K562 (cell line): ENCODE measurements around the gene DAZAP1. TPM values are rescaled to one million over a fixed set of nuclear protein-coding genes. Genes with fewer than 3 reads are reported as not detected.

ENCODE experiments used
- ATAC-seq: fragments of 200-7000 bp; cut with Tn5 transposase; 3 replicates; pipeline ENCODE4 v1.9.1; 2020; ENCODE audit warnings: moderate library complexity
- BruUV-seq: library from RNA; stranded (reverse); fragments of 400-500 nt; replicated peaks from 2 replicates; lab custom pipeline; 2021; lab: Mats Ljungman, UMichigan
- CTCF ChIA-PET: fragments of 300-600 bp; formaldehyde crosslinking; extraction: SDS; loops from one replicate; lab custom pipeline; 2021; ENCODE audit warnings: low intra/inter-chr PET ratio; lab: Yijun Ruan, JAX
- POLR2A ChIA-PET: fragments of 300-600, 350-650 bp; sonication (Branson Sonifier 250); formaldehyde crosslinking; extraction: SDS; loops from one replicate; lab custom pipeline; 2021; ENCODE audit warnings: antibody characterized with exemption, inconsistent platforms; lab: Yijun Ruan, JAX
- DNase-seq, 4 experiments: peaks; one replicate each; pipeline versions ENCODE4 v3.0.0 to v3.0.0-alpha.2; 2011 to 2018; ENCODE audit warnings: low spot score in 3 of 4, mixed read lengths in 3 of 4; ENCODE audit errors: extremely low read depth in 1 of 4
- FAIRE-seq: peaks from 2 replicates; lab custom pipeline; 2011; peaks lifted over from hg19 to GRCh38; lab: Jason Lieb, UNC
- H2AFZ ChIP-seq: 2 replicates; pipeline ENCODE4 v1.6.0; 2011; ENCODE audit warnings: low read depth, low read length, control low read depth, inconsistent platforms
- H3K27ac ChIP-seq: fragments of 200-600 bp; 3 replicates; pipeline ENCODE4 v1.8.0; 2011; ENCODE audit warnings: low read depth, mild to moderate bottlenecking, control low read depth, inconsistent platforms, low read length, moderate library complexity, mixed read lengths; ENCODE audit errors: extremely low read depth
- H3K27me3 ChIP-seq, 2 experiments: fragments of 300-600 bp in 1 of 2; 2 replicates in 1 of 2; 3 replicates in 1 of 2; pipeline versions ENCODE4 v1.6.0 to v1.8.0; 2011; ENCODE audit warnings: inconsistent platforms in 2 of 2, low read length in 2 of 2, mild to moderate bottlenecking in 1 of 2, mixed read lengths in 1 of 2, moderate library complexity in 1 of 2; ENCODE audit not compliant: control insufficient read depth in 2 of 2, insufficient read depth in 2 of 2
- H3K36me3 ChIP-seq: fragments of 300-600 bp; 3 replicates; pipeline ENCODE4 v1.8.0; 2011; ENCODE audit warnings: mild to moderate bottlenecking, low read length, inconsistent platforms; ENCODE audit not compliant: control insufficient read depth, insufficient read depth
- H3K4me1 ChIP-seq, 2 experiments: fragments of 200-600 bp in 1 of 2; replicated peaks in 1 of 2; 2 replicates in 1 of 2; 3 replicates in 1 of 2; pipeline versions ENCODE4 v1.5.1 to v1.8.0; 2011; ENCODE audit warnings: inconsistent platforms in 2 of 2, low read length in 2 of 2, mild to moderate bottlenecking in 1 of 2, mixed read lengths in 1 of 2, moderate library complexity in 1 of 2; ENCODE audit not compliant: control insufficient read depth in 2 of 2, insufficient read depth in 2 of 2
- H3K4me2 ChIP-seq: 2 replicates; pipeline ENCODE4 v1.6.1; 2011; ENCODE audit warnings: low read length, control low read depth, inconsistent platforms, mixed read lengths; ENCODE audit not compliant: insufficient read depth
- H3K4me3 ChIP-seq: fragments of 200-600 bp; sonication (generic), shearing (Covaris generic); 2 replicates; pipeline ENCODE4 v1.5.1; 2016; ENCODE audit warnings: control low read depth, inconsistent platforms
- H3K79me2 ChIP-seq: fragments of 200-600 bp; 3 replicates; pipeline ENCODE4 v1.8.0; 2011; ENCODE audit warnings: low read length, inconsistent platforms; ENCODE audit not compliant: control insufficient read depth, insufficient read depth
- H3K9ac ChIP-seq, 2 experiments: 2 replicates each; pipeline versions ENCODE4 v1.6.0 to v1.6.1; 2011; ENCODE audit warnings: low read depth in 2 of 2, low read length in 2 of 2, control low read depth in 1 of 2, inconsistent platforms in 1 of 2, mild to moderate bottlenecking in 1 of 2, mixed read lengths in 1 of 2; ENCODE audit not compliant: insufficient read depth in 1 of 2
- H3K9me1 ChIP-seq: one replicate; pipeline ENCODE4 v1.6.0; 2011; ENCODE audit warnings: inconsistent platforms, mild to moderate bottlenecking, low read length, moderate library complexity; ENCODE audit not compliant: control insufficient read depth, insufficient read depth
- H3K9me3 ChIP-seq: replicated peaks from 2 replicates; pipeline ENCODE4 v1.5.1; 2011; ENCODE audit warnings: low read depth, low read length, inconsistent platforms; ENCODE audit not compliant: control insufficient read depth, insufficient read depth
- H4K20me1 ChIP-seq: replicated peaks from 2 replicates; pipeline ENCODE4 v1.6.1; 2011; ENCODE audit warnings: low read length, inconsistent platforms, mixed read lengths; ENCODE audit not compliant: control insufficient read depth, insufficient read depth
- HMG20B ChIP-seq: fragments of 250-450 bp; sonication (Bioruptor Pico); IDR thresholded peaks from 2 replicates; pipeline ENCODE4 v1.5.0; 2021; ENCODE audit warnings: mild to moderate bottlenecking
- HNRNPL ChIP-seq: fragments of 200-400 bp; formaldehyde crosslinking; IDR thresholded peaks from 2 replicates; pipeline ENCODE4 v1.6.1; 2017; ENCODE audit warnings: low read depth, mild to moderate bottlenecking, low read length
- PCBP1 ChIP-seq: fragments of 200-400 bp; formaldehyde crosslinking; IDR thresholded peaks from 2 replicates; pipeline ENCODE4 v1.6.1; 2018; ENCODE audit warnings: mild to moderate bottlenecking, low read depth, low read length; ENCODE audit not compliant: poor library complexity, severe bottlenecking
- POLR2G ChIP-seq: fragments of 200-400 bp; formaldehyde crosslinking; IDR thresholded peaks from 2 replicates; pipeline ENCODE4 v1.6.1; 2017; ENCODE audit warnings: low read depth, mild to moderate bottlenecking, antibody characterized with exemption, low read length, moderate library complexity
- RBFOX2 ChIP-seq: fragments of 200-400 bp; formaldehyde crosslinking; IDR thresholded peaks from 2 replicates; pipeline ENCODE4 v1.6.1; 2017; ENCODE audit warnings: low read depth, mild to moderate bottlenecking, low read length, moderate library complexity
- ZC3H11A ChIP-seq: IDR thresholded peaks from 2 replicates; pipeline ENCODE4 v1.6.1; 2012; ENCODE audit warnings: low read depth, low read length, improper control_type of control experiment
- ZNF551 ChIP-seq: fragments of 250-450 bp; sonication (Bioruptor Pico); IDR thresholded peaks from 2 replicates; pipeline ENCODE4 v1.5.0; 2021; ENCODE audit warnings: mild to moderate bottlenecking, moderate library complexity
- WGBS: fragments of 100-300 bp; shearing (Covaris generic); methylation state at CpG from one replicate; pipeline ENCODE4 v1.1.6; 2016; ENCODE audit warnings: low coverage, mixed read lengths; ENCODE audit not compliant: insufficient coverage; ENCODE audit errors: missing lambda C conversion rate; 5-methylcytosine and 5-hydroxymethylcytosine counted together
- in situ Hi-C: fragments of 300-500 bp; cut with MboI; formaldehyde crosslinking; loops from 4 replicates; pipeline ENCODE4 v1.15.0; 2018; ENCODE audit warnings: inconsistent platforms, mixed read lengths
- intact Hi-C: fragments of 100-400 bp; cut with micrococcal nuclease; formaldehyde crosslinking; loops from 2 replicates; pipeline ENCODE4 v1.14.2; 2022
- polyA plus RNA-seq, 8 experiments: library from polyadenylated mRNA; depleted of rRNA in 4 of 8; stranded (reverse) in 5 of 8; unstranded in 3 of 8; fragments of >200 nt; fragmentation: Nextera tagmentation in 2 of 8; fragmentation: Illumina TruSeq in 1 of 8; extraction: Ambion mirVana in 2 of 8; extraction: Trizol in 1 of 8; gene quantifications; 2 replicates each; pipeline versions ENCODE4 v1.2.1 to v1.2.3, GENCODE V29; 2011 to 2014; ENCODE audit warnings: inconsistent platforms in 1 of 8, missing spikeins in 1 of 8
- total RNA-seq, 7 experiments: library from RNA; depleted of rRNA in 6 of 7; stranded (reverse); fragments of >200 nt in 6 of 7; fragmentation: Illumina TruSeq in 2 of 7; extraction: Trizol in 2 of 7; gene quantifications; 2 replicates each; pipeline versions ENCODE4 v1.2.1 to v1.2.3, GENCODE V29; 2011 to 2021; ENCODE audit warnings: low replicate concordance in 1 of 7

Gene DAZAP1
- total and polyA plus RNA-seq, 9 of the 15 experiments (the other 6 are each of a cell fraction or from before 2014, with no cell fraction given): 10.8 to 289 (median 142) TPM

DNA sequence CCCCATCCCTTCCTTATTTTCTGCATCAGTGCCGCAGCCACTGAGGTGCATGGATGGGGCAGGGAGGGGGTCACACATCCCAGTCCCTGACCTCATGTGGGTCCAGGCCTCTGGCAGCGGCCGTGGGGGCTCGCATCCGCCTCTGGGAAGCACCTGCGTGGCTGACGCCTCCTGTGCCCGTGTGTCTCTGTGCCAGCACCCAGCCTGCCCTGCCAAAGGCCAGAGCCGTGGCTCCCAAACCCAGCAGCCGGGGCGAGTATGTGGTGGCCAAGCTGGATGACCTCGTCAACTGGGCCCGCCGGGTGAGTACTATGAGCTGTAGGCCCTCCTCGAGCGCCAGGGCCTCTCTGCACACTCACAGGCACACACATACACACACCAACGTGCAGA lies 18.8 kb upstream of the DAZAP1 start:
- ChIA-PET CTCF (no interaction called here), POLR2A (interaction anchor here (0.5 to 0.6 kb wide), 2 partner anchors 105 to 115 kb away, joined by 3 read pairs; no protein-coding TSS in a partner anchor)
- peaks cover 0 to 59% of the 10 kb centered on the region in 2 experiments; a peak in 2 of 5 replicates for H3K4me1 ChIP-seq
- TF ChIP-seq POLR2G (peak; percentile 64), ZC3H11A (no peak), ZNF551 (no peak), PCBP1 (peak; percentile 10), HNRNPL (0 out of 2 replicates have a peak, but pooled peaks have one; percentile 29), HMG20B (CRISPR knock-in tag) (no peak), RBFOX2 (0 out of 2 replicates have a peak, but pooled peaks have one; percentile 28)
- H3K9me3 ChIP-seq: no peaks in the 10 kb centered on the region
- H3K27me3 ChIP-seq: no peaks in the 10 kb centered on the region
- peaks cover 45% of the 10 kb centered on the region for H3K79me2 ChIP-seq
- no peak overlapping the region for H3K9ac ChIP-seq
- H3K27ac ChIP-seq: no peak overlapping the region
- no peak overlapping the region for H3K4me3 ChIP-seq
- BruUV-seq: no TSS peak
- peaks cover 75% of the 10 kb centered on the region; the same call in 2 of the 3 replicates for H3K36me3 ChIP-seq
- H3K4me2 ChIP-seq: no peak overlapping the region; the same call in 1 of the 2 replicates
- in situ Hi-C loops (no loop called here), intact Hi-C loops (no loop called here)
- H4K20me1 ChIP-seq: peaks cover 6% of the 10 kb centered on the region
- H2AFZ ChIP-seq: no peak overlapping the region
- ATAC-seq (no peak), FAIRE-seq (no peak), DNase-seq (no peak)
- 100% methylated on average over 12 of the region's 17 CpGs for WGBS
- no peaks in the 10 kb centered on the region for H3K9me1 ChIP-seq
